Vagina (tissue), 2 donors: ENCODE results near the gene PLAU. TPM values are rescaled to one million over a fixed set of nuclear protein-coding genes. Genes with fewer than 3 reads are reported as not detected.

ENCODE experiments used
- DNase-seq, 2 donors: peaks; one replicate each; pipeline ENCODE4 v3.0.0-alpha.2; 2017; ENCODE audit errors: extremely low spot score in 2 of 2
- H3K27ac ChIP-seq: fragments of 200-600 bp; sonication (generic); one replicate; pipeline ENCODE4 v1.5.1; 2019
- H3K27me3 ChIP-seq: fragments of 200-600 bp; sonication (generic); one replicate; pipeline ENCODE4 v1.5.1; 2019
- H3K36me3 ChIP-seq, 2 donors: fragments of 200-600 bp; sonication (generic); one replicate each; pipeline ENCODE4 v1.5.1; 2017 to 2019
- H3K4me1 ChIP-seq: fragments of 200-600 bp; sonication (generic); one replicate; pipeline ENCODE4 v1.5.1; 2019
- H3K4me3 ChIP-seq, 2 donors: fragments of 200-600 bp; sonication (generic); 1 replicate in 1 of 2; 2 replicates in 1 of 2; pipeline ENCODE4 v1.5.1; 2016 to 2019
- H3K9me3 ChIP-seq: fragments of 200-600 bp; sonication (generic); one replicate; pipeline ENCODE4 v1.5.1; 2019
- POLR2A ChIP-seq, 2 donors: fragments of 450-650 bp; IDR thresholded peaks; one replicate each; pipeline ENCODE4 v1.6.1; 2017; ENCODE audit warnings: antibody characterized with exemption in 2 of 2, mild to moderate bottlenecking in 2 of 2, moderate library complexity in 2 of 2
- POLR2AphosphoS5 ChIP-seq, 2 donors: sonication (generic); formaldehyde crosslinking; IDR thresholded peaks; one replicate each; pipeline ENCODE4 v1.9.0; 2017; ENCODE audit warnings: antibody characterized with exemption in 2 of 2, mild to moderate bottlenecking in 2 of 2, low read depth in 1 of 2; ENCODE audit not compliant: insufficient read depth in 1 of 2
- intact Hi-C: fragments of 100-400 bp; cut with DNase I; formaldehyde crosslinking; loops from one replicate; pipeline ENCODE4 v1.15.1; 2023
- total RNA-seq: library from RNA; depleted of rRNA; stranded (reverse); fragments of >200 nt; gene quantifications from one replicate; pipeline ENCODE4 v1.2.3, GENCODE V29; 2016
- TF ChIP-seq, protein P1 (sequence below), 3 experiments: fragments of 450-650 bp in 2 of 3; fragments of 200-600 bp in 1 of 3; sonication (generic) in 1 of 3; IDR thresholded peaks; one replicate each; pipeline ENCODE4 v1.5.1; 2017 to 2019; ENCODE audit warnings: antibody characterized with exemption in 3 of 3, mild to moderate bottlenecking in 2 of 3, moderate library complexity in 2 of 3

Gene PLAU
- total RNA-seq, 1 donor from 2014 or later, result 18.2 TPM

DNA sequence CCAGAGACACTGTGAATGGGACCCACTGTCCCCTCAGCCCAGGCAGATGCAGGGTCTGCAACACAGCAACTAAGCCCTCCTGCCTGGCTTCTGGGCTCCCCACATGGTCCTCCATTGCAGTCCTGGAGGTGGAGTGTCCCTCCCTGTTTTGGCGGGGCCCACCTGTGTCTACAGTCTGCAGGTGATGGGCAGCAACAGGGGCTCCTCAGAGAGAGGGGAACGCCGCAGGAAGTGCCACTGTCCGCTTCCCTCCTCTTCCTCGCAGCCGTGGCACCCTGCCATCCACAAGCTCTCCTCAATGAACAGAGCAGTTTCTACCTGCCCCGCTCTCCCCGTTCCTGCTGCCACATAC, 45.8 kb upstream of the PLAU start:
- peaks cover 0 to 25% of the 10 kb centered on the region in 2 donors for H3K36me3 ChIP-seq
- DNase-seq, result no peak
- TF ChIP-seq POLR2A (IDR thresholded peaks at IDR 0.05) (no peak), POLR2AphosphoS5 (IDR thresholded peaks at IDR 0.05; ENCODE audit: insufficient read depth in 1 of 2, low read depth in 1 of 2) (no peak)
- TF ChIP-seq, protein P1, sequence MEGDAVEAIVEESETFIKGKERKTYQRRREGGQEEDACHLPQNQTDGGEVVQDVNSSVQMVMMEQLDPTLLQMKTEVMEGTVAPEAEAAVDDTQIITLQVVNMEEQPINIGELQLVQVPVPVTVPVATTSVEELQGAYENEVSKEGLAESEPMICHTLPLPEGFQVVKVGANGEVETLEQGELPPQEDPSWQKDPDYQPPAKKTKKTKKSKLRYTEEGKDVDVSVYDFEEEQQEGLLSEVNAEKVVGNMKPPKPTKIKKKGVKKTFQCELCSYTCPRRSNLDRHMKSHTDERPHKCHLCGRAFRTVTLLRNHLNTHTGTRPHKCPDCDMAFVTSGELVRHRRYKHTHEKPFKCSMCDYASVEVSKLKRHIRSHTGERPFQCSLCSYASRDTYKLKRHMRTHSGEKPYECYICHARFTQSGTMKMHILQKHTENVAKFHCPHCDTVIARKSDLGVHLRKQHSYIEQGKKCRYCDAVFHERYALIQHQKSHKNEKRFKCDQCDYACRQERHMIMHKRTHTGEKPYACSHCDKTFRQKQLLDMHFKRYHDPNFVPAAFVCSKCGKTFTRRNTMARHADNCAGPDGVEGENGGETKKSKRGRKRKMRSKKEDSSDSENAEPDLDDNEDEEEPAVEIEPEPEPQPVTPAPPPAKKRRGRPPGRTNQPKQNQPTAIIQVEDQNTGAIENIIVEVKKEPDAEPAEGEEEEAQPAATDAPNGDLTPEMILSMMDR (IDR thresholded peaks at IDR 0.05), result no peak
- H3K4me1 ChIP-seq, result peaks cover 50% of the 10 kb centered on the region
- H3K27ac ChIP-seq, result peak overlapping the region; percentile 58
- intact Hi-C loops, result no loop called here
- no peaks in the 10 kb centered on the region for H3K9me3 ChIP-seq
- no peak overlapping the region for H3K4me3 ChIP-seq
- H3K27me3 ChIP-seq, result no peaks in the 10 kb centered on the region

GRCh38 chr10:73865459-73866442, 45.2 kb upstream of the PLAU start:
- H3K4me1 ChIP-seq, result peaks cover 50% of the 10 kb centered on the region
- intact Hi-C loops, result no loop called here
- TF ChIP-seq POLR2A (IDR thresholded peaks at IDR 0.05), result no peak
- no peak overlapping the region for H3K4me3 ChIP-seq
- no peaks in the 10 kb centered on the region for H3K27me3 ChIP-seq
- DNase-seq, result no peak
- H3K27ac ChIP-seq, result peak overlapping the region; percentile 58
- H3K9me3 ChIP-seq, result no peaks in the 10 kb centered on the region
- H3K36me3 ChIP-seq, result peaks cover 0 to 25% of the 10 kb centered on the region in 2 donors

DNA sequence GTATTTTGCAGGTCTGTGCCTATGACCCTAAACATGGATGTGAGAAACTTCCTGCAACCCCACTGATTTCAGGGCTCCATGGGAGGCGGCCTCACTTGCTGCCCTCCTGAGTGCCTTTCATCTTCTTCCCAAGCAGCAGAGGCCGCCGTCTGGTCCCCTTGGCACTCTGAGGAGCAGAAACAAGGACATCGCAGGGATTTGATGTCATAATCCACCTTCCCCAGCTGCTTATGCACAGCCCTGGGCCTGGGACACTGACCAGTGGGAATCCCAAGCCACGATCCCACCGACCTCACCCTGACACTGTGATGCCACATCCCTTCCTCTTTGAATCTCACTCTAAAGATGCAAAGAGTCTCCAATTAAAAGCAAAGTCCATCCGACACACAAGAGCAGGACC, 44.3 kb upstream of the PLAU start:
- H3K27ac ChIP-seq, result peak overlapping the region; percentile 58
- intact Hi-C loops, result no loop called here

DNA sequence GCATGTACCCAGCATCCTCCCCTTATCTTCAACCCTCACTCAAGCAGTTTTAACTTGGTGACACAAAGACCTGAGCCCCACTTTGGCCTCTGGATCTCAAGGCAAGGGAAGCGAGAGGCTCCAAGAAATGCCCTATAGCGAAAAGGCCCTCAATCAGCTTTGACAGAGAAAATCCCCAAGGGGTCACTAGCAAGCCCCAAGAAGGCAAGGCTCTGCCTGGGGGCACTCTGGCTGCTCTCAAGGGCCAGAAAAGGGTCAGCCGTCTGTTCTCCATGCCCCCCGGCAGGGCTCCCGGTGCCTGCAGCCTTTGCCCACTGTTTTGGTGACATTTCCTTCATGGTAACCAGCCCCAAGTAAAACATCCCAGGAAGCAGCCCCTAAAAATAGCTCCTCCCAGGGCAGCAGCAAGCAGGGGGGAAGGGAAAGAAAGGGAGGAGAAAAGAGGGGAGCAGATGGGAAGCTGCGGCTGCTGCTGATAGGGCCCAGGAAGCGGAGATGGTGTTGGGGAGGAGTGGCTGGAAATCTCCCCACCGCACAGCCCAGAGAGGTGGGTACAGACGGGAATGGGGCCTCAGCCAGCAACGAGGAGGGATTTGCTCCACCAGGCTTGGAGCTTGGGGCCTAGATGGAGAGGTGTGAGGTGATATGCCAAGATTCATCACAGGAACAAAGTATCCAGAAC, 43.7 kb upstream of the PLAU start:
- Histone ChIP-seq H3K36me3 (peaks cover 0 to 21% of the 10 kb centered on the region in 2 donors), H3K9me3 (no peaks in the 10 kb centered on the region), H3K27me3 (no peaks in the 10 kb centered on the region), H3K4me1 (peaks cover 55% of the 10 kb centered on the region), H3K27ac (peak overlapping the region; percentile 58), H3K4me3 (no peak overlapping the region)
- intact Hi-C loops, result no loop called here
- TF ChIP-seq POLR2AphosphoS5 (IDR thresholded peaks at IDR 0.05; ENCODE audit: insufficient read depth in 1 of 2, low read depth in 1 of 2) (no peak), POLR2A (IDR thresholded peaks at IDR 0.05) (no peak)
- TF ChIP-seq, protein P1 (IDR thresholded peaks at IDR 0.05), result no peak
- no peak for DNase-seq

More for the DNA sequence above, 44.3 kb upstream of the PLAU start:
- H3K36me3 ChIP-seq, result peaks cover 0 to 21% of the 10 kb centered on the region in 2 donors
- H3K4me1 ChIP-seq, result peaks cover 53% of the 10 kb centered on the region
- TF ChIP-seq POLR2AphosphoS5 (IDR thresholded peaks at IDR 0.05; ENCODE audit: insufficient read depth in 1 of 2, low read depth in 1 of 2), result no peak
- TF ChIP-seq, protein P1 (IDR thresholded peaks at IDR 0.05), result no peak
- TF ChIP-seq POLR2A (IDR thresholded peaks at IDR 0.05), result no peak
- DNase-seq, result no peak
- no peaks in the 10 kb centered on the region for H3K27me3 ChIP-seq
- H3K9me3 ChIP-seq, result no peaks in the 10 kb centered on the region
- no peak overlapping the region for H3K4me3 ChIP-seq

GRCh38 chr10:73867871-73868631, 42.9 kb upstream of the PLAU start:
- Histone ChIP-seq H3K36me3 (peaks cover 0 to 21% of the 10 kb centered on the region in 2 donors), H3K4me3 (no peak overlapping the region), H3K4me1 (peaks cover 58% of the 10 kb centered on the region), H3K9me3 (no peaks in the 10 kb centered on the region), H3K27ac (peak overlapping the region; percentile 58), H3K27me3 (no peaks in the 10 kb centered on the region)
- no peak for DNase-seq
- intact Hi-C loops, result no loop called here
- no peak for TF ChIP-seq POLR2A (IDR thresholded peaks at IDR 0.05)
- TF ChIP-seq, protein P1 (IDR thresholded peaks at IDR 0.05), result no peak
